HG03354 (cell line): ENCODE measurements around the gene MYL12B.

ENCODE experiments used
- ATAC-seq: cut with Tn5 transposase; IDR thresholded peaks from one replicate; pipeline ENCODE4 v1.9.1; 2021; ENCODE audit warnings: mild to moderate bottlenecking; ENCODE audit not compliant: unreplicated experiment, poor library complexity, severe bottlenecking

The MYL12B gene

DNA sequence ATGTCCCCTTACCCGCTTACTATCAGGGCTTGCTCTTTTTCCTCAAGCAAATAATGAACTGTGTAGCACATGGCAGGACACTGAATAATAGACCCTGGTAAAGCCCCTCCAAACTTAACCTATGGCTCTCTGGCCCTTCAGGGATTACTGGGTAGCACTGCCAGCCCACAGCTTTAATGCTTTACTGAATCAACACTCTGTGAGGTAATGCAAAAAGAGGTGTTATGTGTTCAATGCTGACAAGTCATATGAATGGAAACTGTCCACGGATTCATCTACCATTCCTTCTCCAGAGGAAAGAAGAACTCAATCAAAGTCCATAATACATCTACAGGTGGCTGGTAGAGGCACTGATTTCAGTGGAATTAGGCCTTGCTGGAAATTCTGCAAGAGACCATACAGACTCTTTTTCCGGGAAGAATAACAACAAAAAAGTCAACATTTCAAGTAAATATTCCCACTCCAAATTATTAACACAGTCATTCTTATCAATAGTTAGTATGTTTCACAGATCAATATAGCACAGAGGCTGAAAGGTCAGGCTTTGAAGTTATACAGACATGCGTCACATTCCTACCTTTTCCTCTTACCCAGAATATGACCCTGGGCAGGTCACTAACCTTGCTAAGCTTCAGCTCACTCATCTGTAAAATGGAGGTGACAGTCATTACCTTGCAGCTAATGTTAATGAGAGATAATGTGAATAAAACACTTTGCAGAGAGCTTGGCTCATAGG is 28.3 kb upstream of the MYL12B start:
- no peak for ATAC-seq

DNA sequence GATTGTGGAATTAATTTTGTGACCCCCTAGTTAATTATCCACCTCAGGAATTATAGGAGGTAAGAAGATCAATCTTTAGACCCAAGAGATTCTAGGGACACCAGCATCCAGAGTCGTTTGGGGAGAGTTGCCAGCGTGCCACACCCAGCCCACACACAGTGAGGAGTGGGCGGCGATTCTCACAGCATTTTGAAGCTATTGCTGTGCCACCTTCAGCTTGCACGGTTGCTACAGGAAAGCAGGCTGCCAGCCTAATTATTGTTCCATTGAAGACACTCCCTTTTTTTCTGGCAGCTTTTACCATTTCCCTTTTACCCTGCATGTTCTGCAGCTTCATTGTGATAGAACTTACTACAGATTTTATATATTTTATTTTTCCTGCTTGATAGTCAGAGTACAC is 27.5 kb upstream of the MYL12B start:
- no peak for ATAC-seq

DNA sequence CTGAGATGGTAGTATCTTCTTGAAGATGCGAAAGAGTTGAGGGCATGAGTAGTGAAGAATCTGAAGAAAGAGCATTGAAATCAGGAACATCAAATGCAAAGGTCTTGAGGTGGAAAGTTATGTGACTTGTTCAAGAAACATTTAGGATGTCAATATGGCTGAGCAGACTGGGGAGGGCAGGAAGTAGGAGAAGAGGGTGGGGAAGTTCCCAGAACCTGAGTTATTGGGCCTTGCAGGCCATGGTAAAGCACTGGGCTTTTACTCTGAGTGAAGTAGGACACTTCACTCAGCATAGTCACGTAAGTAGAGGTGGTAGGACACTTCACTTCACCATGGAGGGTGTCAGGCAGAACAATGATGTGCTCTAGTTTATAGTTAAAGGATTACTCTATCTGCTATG is 26.1 kb upstream of the MYL12B start:
- no peak for ATAC-seq

DNA sequence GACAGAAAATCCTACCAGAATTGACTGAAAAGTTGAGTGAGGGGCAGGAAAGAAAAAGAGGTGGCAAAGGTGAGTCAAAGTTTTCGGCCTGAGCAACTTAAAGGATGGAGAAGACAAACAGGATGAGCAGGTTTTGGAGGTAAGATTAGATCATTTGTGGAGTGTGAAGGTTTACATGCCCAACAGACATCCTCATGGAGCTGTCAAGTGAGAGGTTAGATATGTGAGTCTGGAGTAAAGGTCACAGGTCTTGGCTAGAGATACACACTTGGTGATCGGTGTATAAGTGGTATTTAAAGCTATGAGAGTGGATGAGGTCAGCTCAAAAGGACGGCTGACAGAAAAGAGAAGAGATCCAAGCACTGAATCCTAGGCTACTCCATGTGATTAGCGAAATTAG is 25.5 kb upstream of the MYL12B start:
- ATAC-seq = no peak

DNA sequence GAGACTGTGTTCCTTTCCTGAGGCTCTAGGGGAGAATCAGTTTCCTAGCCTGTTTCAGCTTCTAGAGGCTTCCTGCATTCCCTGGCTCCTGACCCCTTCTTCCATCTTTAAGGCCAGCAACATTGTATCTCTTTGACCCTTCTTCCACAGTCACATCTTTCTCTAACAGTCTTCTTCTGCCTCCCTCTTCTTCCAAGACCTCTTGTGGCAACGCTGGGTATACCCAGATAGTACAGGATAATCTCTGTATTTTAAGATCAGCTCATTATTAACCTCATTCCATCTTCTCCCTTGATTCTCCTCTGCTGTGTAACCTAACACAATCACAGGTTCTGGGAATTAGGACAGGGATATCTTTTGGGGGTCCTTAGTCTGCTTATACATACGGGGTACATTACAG is 23.2 kb upstream of the MYL12B start:
- ATAC-seq = no peak

DNA sequence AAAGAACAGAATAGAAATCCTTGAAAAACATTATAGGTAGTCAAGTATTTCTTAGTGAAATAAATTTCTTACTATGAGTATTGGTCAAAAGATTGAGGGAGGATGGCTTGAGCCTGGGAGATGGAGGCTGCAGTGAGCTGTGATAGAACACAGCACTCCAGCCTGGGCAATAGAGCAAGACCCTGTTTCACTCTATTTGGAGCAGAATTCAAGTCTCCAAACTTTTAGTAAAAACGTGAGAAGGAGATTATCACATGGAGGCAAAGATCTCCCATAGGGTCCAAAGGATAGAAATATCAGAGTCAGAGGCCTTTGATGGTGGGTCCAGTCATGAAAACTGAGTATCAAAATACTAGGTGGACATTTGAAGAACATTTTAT is 16.8 kb upstream of the MYL12B start:
- no peak for ATAC-seq

DNA sequence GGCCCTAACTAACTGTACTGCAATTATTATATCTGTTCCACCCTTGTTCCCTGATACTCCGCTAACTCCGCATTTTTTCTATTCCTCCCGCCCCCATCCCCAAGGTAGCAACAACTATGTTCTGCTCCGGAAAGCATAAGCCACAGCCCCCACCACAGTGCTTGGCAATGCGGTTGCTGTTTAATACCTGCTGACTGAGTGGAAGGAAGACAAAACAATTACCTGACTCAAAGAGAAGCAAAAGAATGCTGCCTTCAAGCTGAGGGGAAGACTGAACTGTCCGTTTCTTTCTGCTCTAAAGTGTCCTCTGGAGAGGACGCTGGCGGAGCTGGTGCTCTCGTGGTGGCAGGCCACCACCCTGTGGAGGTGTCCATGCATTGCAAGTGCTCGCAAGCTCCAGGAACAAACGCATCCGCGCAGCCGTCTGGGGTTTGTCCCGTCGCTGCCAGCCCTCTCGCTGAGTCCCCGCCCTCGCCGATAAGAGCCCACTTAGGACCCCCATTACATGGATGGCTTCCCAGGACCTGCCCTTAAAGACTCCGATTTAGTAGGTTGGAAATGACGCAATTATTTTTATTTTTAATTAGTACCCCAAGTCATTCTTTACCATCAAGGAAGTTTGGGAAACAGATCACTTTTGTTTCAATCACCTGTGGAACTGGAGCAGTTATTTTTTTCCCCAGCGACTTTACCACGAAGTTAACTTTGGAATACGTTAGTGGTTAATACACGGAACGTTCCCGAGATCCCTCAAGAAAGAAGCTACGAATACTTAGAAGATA is 15.9 kb upstream of the MYL12B start:
- peak; percentile 58 for ATAC-seq

DNA sequence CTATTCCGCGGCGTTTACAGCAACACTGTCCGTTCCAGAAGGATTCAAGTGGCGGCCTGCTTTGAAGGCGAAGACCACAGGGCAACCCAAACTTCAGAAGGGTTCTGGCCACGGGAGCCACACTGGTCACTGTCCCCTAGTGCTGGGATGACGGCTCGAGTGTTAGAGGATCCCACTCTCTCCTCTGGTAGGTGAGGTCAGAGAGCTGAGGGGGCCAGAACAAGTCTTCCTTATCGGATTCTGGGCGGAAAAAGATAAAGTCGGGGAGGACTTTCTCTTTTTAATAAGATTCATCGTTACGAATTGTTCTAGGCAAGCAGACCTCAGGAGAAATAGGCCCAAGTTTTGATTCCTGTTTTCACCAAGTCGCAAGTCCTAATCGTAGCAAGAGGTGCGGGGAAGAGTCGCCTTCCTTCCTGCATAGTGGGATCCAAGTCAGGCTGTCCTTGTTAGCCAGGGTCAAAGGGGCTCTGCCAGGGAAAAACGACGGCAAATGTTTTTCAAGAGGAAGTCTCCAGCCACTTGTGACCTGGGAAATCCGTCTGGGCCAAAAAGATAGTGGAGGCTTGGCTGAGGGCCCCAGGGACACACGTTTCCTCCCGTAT is 15.2 kb upstream of the MYL12B start:
- peak; percentile 0 for ATAC-seq

DNA sequence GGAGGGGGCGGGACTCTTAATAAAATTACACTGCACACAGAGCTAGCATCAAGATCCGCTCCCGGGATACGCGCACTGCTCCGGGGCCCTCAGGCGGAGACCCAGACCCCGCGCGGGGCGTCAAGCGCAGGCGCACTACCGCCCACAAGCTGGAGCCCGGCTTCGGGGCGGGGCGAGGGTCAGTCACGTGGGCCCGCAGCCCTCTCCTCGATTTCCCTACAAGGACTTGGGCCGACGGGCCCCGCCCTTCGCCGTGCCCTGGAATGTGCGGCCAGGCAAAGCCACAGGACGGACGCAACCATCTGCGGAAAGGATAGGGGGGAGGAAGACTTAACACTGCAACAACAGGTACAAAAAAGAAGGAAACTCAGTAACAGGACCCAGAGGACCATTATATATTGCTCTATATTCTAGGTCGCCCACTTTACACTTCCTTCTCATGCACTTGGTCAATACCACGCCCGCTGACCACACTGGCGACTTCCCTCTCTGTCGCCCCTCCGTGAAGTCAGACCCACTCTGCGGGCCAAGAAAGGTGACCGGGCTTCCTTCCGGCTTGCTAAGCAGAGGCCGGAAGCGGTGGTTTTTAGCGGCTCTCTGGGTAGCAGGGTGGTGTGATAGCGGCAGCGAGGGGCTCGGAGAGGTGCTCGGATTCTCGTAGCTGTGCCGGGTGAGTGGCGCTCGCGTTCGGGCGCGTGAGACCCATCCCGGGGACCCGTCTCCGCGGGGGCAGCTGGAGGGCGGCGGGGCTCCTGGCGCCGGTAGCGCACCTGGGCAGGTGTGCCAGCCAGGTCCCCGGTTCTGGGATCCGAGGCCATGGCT is 14.5 kb upstream of the MYL12B start, which contains the start of gene MYL12A:
MYL12A (plus strand) TSS at position 562 of the 822 bp plus-strand sequence. CDS start 5,447 bp downstream, outside the sequence.
- peak; percentile 87 for ATAC-seq

DNA sequence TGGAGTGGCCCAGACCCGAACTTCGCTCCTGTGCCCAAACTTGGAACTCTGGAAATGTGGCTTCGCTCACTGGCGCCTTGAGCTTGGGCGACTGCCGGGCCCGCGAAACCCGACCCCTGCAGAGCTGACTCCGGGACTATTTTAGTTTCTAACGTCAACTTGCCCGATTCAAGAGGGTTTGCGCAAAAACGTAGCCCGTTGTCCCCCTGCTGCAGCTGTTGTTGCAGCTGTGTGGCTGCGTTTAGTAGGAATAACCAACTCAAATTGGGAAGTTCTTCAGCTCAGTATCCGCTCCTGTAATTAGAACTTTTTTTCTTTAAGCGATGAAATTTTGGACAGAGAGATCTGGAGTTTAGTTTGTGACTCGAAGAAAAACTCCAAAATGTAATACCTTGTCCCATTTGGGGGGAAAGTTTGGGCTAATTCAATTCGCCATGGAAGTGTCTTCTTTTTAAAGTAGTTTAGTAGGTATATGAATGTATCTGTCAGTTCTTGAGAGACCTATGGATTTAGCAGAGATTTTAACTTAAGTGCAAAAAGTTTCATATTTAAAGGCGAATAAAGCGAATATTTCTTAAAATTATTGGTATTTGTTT is 13.8 kb upstream of the MYL12B start:
- ATAC-seq = peak; percentile 2

DNA sequence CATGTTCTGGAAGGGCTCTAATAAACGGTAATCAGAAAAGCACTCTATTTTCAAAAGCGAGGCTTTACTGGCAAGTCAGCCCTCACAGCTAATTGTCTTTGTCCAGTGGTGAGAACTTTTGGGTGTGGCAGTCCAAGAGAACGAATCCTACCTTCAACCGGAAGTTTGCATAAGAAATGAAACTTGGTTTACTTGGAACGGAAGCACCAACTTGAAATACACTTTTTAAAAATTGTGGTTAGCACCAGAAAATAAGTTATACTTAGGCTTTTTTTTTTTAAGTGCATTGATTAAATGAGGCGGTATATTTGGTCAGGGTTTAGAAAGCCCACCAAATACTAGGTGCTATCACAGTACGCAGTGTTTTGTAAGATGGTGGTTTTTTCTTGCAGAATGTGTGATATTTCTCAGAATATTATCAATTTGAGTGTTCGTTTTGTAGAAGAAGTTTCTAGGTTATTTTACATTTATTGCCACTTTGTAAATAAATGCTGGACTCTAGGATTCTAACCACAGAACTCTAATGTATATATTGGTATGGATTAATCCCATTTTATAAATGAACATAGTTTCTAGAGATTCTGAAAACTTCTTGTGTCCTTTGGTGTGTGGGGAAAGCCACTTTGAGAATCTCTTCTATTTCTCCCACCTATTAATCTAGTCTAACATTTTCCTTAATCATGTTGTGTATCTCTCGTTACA is 13.1 kb upstream of the MYL12B start:
- no peak for ATAC-seq

DNA sequence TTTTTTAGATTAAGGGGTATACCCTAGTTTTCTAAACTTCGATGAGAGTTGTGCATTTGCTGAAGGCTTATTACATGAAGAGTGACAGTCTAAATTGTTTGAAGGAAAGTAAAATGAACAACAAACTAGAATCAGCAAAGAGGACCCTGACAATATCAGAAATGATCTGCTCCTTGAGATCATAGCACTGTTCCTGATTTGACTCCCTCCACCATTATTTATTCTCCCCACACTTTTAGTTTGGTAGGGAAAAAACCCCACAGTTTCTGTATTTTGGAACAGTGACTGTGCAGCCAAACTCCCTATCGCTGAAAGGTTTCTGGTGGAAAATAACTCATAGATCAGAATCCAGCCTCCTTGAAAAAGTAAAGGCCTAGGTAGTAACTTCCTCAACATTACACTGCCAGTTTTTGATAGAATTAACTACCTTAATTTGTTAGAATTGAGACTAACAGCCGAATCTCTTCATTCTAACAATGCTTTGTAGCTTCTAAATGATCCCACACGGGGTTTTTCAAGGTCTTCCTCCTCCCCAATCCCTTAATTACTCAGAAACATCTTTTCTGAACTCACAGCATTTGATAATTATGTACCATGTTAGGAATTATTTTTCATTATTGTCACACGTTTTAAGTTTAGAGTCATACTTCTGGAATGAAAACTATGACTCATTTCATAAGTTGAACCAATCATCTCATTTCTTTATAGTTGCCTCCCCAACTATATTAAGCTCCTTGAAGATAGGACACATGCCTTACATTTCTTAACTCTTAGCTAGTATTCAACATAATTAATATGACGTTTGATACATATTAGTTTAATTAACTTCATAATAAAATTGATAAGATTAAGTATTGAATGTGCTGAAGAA is 11.5 kb upstream of the MYL12B start:
- no peak for ATAC-seq

DNA sequence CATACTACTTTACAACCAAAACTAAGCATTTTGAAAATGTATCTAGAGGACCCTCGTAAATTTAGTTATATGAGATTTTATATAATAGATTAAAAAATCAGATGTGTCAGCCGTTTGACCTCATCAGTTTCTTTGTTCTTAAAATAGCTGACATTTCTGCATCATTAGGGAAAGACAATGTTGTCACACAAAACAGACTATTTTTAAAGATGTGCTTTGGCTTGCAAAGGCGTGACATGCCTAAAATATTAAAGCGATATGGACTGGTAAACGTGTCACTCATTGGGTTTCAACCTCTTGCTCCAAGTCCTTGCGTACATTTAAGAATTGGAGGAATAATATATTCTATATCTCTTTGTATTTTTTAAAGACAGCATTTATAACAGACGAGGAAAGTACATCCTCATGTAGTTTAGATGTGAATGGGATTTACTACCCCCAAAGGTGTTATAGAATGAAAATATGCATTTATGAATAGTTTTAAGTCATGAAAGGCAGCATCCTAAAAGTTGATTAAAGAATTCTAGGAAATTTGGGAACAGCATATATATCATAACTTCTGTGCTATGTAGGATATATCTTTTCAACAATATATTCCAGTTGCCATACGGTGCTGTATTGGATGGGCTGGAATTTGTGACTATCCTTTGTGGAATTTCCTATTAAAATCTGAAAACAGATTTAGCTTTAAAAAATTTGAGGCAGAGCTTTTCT is 10.5 kb upstream of the MYL12B start:
- no peak for ATAC-seq

DNA sequence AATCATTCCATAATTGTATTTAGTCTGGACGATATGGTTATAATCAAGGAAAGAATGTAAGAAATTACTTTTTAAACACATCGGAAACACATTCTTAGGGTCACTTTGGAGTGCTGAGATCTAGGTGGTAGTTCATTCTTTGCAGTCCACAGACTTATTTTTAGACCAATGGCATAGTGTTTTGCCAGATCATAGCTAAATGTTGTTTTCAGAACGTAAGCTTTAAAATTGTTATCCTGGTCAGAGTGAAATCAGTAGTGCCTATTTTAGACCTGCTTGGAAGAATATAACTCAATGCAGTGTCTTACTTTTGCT is 10.0 kb upstream of the MYL12B start:
- ATAC-seq = no peak

DNA sequence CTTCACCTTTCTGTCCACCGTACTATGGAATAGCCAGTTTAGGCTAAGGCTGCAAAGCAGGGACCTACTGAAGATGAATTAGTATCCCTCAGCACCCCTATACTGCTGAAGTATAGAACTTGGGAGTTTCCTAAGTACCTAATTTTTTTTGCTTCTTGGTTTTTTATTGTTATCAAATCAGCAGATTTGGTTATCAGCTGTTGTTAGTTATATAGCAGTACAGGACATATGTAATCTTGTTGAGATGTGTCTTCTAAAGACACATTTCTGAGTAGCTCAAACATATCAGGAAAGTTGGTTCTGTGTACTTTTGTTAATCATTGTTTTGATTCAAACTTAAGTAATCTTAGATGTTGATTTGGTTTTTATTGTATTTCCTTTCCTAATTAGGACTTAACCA is 9.1 kb upstream of the MYL12B start:
- no peak for ATAC-seq

DNA sequence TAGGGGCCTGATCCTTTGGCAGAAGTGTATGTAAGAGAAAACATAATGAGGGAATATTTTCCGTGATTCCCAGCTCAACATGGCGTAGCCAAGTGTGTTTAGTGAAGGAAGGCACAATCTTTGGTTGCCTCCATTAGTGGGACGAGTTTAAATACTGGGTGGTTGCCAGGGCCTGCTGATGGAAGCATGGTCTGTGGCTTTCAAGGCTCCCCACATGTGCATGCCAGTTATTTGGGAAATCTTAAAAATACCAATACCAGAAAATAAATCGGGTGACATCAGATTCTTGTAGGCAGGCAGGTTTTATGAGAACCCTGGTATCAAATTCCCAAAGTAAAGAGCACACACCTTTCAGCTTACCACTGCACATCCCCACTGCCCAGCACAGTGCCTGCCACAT is 7.2 kb upstream of the MYL12B start:
- ATAC-seq = no peak

DNA sequence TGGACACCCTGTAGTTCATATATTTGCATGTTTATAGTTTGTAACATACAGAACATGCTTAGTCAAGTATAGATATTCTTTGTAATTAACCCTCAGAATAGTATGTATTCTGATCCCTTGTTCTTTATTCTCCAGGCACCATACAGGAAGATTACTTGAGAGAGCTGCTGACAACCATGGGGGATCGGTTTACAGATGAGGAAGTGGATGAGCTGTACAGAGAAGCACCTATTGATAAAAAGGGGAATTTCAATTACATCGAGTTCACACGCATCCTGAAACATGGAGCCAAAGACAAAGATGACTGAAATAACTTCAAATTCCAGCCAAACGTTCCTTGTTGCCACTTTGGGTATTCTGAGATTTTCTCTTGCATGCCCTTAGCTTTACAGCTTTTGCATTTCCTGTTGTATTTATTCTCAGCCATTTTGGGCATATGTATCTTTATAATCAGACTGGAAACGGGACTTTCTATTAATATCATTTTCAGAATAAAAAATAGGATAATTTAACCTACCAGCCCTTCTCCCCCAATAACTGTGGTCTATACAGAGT is 6.2 kb upstream of the MYL12B start:
- ATAC-seq = no peak
